Measurements from ENCODE around the gene FAM234B. TPM values are rescaled to one million over a fixed set of nuclear protein-coding genes. Genes with fewer than 3 reads are reported as not detected.

The FAM234B gene
- total and polyA plus RNA-seq, 12 donors, result 0.64 to 9.9 (median 6.8) TPM

DNA sequence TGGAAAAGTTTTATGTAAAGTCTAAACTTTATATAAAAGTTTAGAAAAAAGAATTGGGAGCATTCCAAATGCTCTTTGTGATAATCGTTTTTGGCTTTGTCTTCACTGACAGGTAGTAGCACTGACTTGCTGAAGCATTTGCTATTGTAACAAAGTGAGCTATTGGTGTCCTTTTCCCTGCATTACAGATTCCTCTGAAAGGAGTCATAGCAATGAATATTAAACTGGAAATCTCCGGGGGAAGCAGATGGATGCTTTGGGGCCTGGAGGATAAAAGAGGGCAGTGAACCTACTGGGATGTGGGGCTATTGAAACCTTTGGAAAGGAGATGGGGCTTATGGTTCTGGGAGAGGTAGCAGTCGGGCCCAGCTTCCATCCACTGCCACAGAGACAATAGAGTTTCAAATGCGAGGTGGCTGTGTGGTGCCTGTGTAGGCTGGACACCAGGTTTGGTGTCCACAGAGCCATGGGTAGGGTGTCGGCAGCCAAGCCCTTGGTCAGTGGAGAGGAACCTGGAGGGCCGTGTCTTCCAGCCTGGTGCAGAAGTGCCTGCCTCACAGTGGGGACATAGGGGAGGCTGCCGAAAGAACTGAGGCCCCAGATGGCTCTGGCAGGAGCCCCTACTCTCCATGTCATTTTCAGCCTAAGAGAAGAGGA lies 49.1 kb downstream of the FAM234B start:
- intact Hi-C loops (cut with DNase I), result loop anchor here (10.0 kb wide), 2 partner anchors 169 to 179 kb away; no protein-coding TSS in a partner anchor
- H3K27ac ChIP-seq, result no peak overlapping the region
- peaks cover 9 to 16% of the 10 kb centered on the region in 2 donors for H3K4me1 ChIP-seq (replicated peaks in 1 of 2)

DNA sequence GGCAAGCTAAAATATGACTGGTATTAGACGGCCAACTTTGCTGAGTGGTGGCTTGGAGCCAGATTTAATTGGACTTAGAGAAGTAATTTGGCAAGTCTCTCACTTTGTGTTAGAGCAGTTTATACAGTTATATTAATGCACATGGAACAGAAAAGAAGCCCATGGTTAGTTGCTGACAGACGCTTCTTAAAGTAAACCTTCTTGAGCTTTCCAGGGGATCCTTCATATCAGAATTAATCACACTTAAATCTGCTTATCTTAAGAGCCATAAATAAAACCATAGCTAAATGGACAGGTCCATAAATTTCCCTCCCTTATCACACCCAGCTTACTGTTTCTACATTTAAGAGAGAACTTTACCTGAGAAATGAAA lies 49.7 kb downstream of the FAM234B start:
- H3K9me3 ChIP-seq (replicated peaks in 1 of 3), result no peaks in the 10 kb centered on the region
- H3K36me3 ChIP-seq (replicated peaks in 1 of 2), result no peaks in the 10 kb centered on the region
- H3K4me1 ChIP-seq (replicated peaks in 1 of 2), result peaks cover 9 to 21% of the 10 kb centered on the region in 2 donors
- WGBS, 4 donors, result 11 to 34% (median 24%) methylated on average over 2 of the region's 2 CpGs
- H3K27me3 ChIP-seq, result peaks cover 5% of the 10 kb centered on the region
- DNase-seq, result peak in 1 of 7 donors; percentile 17
- H3K4me3 ChIP-seq, result no peak overlapping the region
- TF ChIP-seq, protein P1, sequence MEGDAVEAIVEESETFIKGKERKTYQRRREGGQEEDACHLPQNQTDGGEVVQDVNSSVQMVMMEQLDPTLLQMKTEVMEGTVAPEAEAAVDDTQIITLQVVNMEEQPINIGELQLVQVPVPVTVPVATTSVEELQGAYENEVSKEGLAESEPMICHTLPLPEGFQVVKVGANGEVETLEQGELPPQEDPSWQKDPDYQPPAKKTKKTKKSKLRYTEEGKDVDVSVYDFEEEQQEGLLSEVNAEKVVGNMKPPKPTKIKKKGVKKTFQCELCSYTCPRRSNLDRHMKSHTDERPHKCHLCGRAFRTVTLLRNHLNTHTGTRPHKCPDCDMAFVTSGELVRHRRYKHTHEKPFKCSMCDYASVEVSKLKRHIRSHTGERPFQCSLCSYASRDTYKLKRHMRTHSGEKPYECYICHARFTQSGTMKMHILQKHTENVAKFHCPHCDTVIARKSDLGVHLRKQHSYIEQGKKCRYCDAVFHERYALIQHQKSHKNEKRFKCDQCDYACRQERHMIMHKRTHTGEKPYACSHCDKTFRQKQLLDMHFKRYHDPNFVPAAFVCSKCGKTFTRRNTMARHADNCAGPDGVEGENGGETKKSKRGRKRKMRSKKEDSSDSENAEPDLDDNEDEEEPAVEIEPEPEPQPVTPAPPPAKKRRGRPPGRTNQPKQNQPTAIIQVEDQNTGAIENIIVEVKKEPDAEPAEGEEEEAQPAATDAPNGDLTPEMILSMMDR (IDR thresholded peaks at IDR 0.05), result no peak
- TF ChIP-seq POLR2A (IDR thresholded peaks at IDR 0.05), result no peak
- no peak overlapping the region for H3K27ac ChIP-seq
- intact Hi-C loops (cut with DNase I), result loop anchor here (10.0 kb wide), 2 partner anchors 169 to 179 kb away; no protein-coding TSS in a partner anchor

More for the DNA sequence above, 49.1 kb downstream of the FAM234B start:
- no peak for DNase-seq
- Histone ChIP-seq H3K9me3 (replicated peaks in 1 of 3) (no peaks in the 10 kb centered on the region), H3K36me3 (replicated peaks in 1 of 2) (no peaks in the 10 kb centered on the region), H3K4me3 (no peak overlapping the region), H3K27me3 (peaks cover 5% of the 10 kb centered on the region)
- WGBS, 4 donors, result 72 to 76% (median 74%) methylated on average over 7 of the region's 7 CpGs
- TF ChIP-seq, protein P1 (IDR thresholded peaks at IDR 0.05), result no peak
- TF ChIP-seq POLR2A (IDR thresholded peaks at IDR 0.05), result no peak

DNA sequence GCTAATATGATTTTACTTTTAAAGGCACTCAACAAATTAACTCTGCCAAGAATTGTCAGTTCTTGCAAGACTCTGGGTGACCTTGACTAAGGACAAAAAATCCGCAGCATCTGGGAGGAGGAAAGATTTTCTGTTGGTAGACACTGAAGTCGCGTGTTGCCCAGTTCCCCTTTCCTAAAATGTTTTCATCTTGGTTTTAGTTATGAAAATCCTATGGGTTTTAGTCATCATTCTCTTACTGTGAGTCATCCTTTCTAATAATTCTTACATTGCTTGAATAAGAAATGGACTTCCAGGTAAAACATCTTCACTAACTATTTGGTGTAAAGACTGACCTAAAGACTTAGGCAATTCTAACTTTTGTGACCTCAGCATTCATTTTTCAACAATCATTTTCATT lies 50.2 kb downstream of the FAM234B start:
- no peaks in the 10 kb centered on the region for H3K9me3 ChIP-seq (replicated peaks in 1 of 3)
- H3K27me3 ChIP-seq, result peaks cover 5% of the 10 kb centered on the region
- H3K27ac ChIP-seq, result no peak overlapping the region
- DNase-seq, result peak in 1 of 7 donors; percentile 20
- H3K36me3 ChIP-seq (replicated peaks in 1 of 2), result no peaks in the 10 kb centered on the region
- H3K4me1 ChIP-seq (replicated peaks in 1 of 2), result peaks cover 9 to 27% of the 10 kb centered on the region in 2 donors
- intact Hi-C loops (cut with DNase I), result loop anchor here (10.0 kb wide), 2 partner anchors 170 to 180 kb away; no protein-coding TSS in a partner anchor
- no peak for TF ChIP-seq POLR2A (IDR thresholded peaks at IDR 0.05)
- TF ChIP-seq, protein P1 (IDR thresholded peaks at IDR 0.05), result no peak
- 28 to 40% (median 37%) methylated on average over 3 of the region's 3 CpGs for WGBS, 4 donors
- no peak overlapping the region for H3K4me3 ChIP-seq

GRCh38 chr12:13095266-13095995 lies 51.2 kb downstream of the FAM234B start:
- intact Hi-C loops (cut with DNase I), result loop anchor here (5.0 to 10.0 kb wide), 3 partner anchors 107 to 181 kb away; no protein-coding TSS in a partner anchor
- no peak for DNase-seq
- H3K27ac ChIP-seq, result no peak overlapping the region

More at GRCh38 chr12:13095266-13095995, 51.2 kb downstream of the FAM234B start:
- Histone ChIP-seq H3K27me3 (peaks cover 3% of the 10 kb centered on the region), H3K36me3 (replicated peaks in 1 of 2) (no peaks in the 10 kb centered on the region), H3K9me3 (replicated peaks in 1 of 3) (no peaks in the 10 kb centered on the region), H3K4me3 (no peak overlapping the region), H3K4me1 (replicated peaks in 1 of 2) (peaks cover 12 to 37% of the 10 kb centered on the region in 2 donors)
- TF ChIP-seq, protein P1 (IDR thresholded peaks at IDR 0.05), result no peak
- TF ChIP-seq POLR2A (IDR thresholded peaks at IDR 0.05), result no peak
- WGBS, 4 donors, result 77 to 91% (median 81%) methylated on average over 8 of the region's 8 CpGs
